Thyroid gland (tissue), 4 donors: ENCODE results near the gene CPNE9.

Experiments
- POLR2A ChIP-seq, 2 donors: fragments of 450-650 bp; IDR thresholded peaks; one replicate each; pipeline ENCODE4 v1.6.1; 2017; ENCODE audit warnings: antibody characterized with exemption in 2 of 2, mild to moderate bottlenecking in 2 of 2, moderate library complexity in 1 of 2
- TF ChIP-seq, protein P1 (sequence below), 6 experiments: fragments of 200-600 bp in 3 of 6; fragments of 450-650 bp in 3 of 6; sonication (generic) in 3 of 6; IDR thresholded peaks; one replicate each; pipeline ENCODE4 v1.5.1; 2016 to 2019; ENCODE audit warnings: antibody characterized with exemption in 6 of 6, mild to moderate bottlenecking in 2 of 6, inconsistent platforms in 1 of 6, moderate library complexity in 1 of 6

DNA sequence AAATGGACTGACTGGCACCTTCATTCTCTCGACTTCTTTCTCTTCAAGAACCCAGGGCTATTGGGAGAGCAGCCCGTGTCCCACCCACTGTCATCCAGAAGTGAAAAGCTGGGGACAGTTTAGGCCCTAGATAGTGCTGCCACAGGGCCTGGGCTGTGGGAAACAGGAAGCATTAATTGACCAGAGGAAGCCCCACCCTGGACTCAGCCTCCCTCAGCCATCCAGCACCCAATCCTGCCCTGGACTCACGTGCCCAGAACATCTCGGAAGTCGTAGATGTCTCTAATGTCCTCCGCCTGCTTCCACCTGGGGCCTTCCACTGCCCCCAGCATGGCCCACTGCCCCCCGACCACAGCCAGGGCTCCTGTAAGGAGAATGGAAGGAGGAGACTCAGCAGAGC, 63.8 kb downstream of the CPNE9 start:
- TF ChIP-seq, protein P1, sequence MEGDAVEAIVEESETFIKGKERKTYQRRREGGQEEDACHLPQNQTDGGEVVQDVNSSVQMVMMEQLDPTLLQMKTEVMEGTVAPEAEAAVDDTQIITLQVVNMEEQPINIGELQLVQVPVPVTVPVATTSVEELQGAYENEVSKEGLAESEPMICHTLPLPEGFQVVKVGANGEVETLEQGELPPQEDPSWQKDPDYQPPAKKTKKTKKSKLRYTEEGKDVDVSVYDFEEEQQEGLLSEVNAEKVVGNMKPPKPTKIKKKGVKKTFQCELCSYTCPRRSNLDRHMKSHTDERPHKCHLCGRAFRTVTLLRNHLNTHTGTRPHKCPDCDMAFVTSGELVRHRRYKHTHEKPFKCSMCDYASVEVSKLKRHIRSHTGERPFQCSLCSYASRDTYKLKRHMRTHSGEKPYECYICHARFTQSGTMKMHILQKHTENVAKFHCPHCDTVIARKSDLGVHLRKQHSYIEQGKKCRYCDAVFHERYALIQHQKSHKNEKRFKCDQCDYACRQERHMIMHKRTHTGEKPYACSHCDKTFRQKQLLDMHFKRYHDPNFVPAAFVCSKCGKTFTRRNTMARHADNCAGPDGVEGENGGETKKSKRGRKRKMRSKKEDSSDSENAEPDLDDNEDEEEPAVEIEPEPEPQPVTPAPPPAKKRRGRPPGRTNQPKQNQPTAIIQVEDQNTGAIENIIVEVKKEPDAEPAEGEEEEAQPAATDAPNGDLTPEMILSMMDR (IDR thresholded peaks at IDR 0.05) = no peak
- no peak for TF ChIP-seq POLR2A (IDR thresholded peaks at IDR 0.05)
